Measurements from ENCODE around the gene NSUN2.

NSUN2 gene

DNA sequence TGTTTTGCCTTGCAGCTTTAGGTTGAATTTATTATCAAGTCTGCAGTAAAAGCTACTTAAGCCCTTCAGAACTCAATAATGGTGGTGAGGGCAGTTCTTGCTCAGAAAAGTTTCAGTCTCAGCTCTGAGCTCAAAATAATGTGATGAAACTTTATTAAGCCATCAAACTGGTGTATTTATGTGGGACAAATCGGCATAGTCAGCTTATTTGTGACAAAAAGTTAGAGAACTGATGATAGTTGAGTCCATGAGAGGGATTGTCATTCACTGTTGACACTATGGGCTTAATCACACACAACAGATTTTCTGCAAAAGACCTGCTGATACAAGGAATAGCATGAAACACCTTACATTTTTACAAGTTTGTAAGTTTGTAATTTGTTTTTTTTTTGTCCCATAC is 9.8 kb upstream of the NSUN2 start:
- DNase-seq, result no peak

DNA sequence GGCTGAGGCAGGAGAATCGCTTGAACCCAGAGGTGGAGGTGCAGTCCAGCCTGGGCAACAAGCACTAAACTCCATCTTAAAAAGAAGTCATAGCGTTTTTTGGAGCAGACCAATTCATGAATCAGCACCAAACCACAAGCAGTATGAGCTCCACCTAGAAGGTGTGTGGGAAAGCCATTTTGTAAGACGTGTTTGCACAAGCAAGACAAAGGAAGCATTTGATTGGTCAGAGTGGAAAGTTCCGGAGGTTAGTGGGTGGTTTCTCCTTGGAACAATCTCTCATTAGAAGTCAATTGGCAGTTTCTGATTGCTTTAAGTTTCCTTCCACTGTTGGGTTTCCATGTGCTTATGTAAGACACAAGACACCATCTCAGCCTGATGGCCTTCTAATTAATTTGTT is 5.4 kb upstream of the NSUN2 start:
- DNase-seq, result no peak

DNA sequence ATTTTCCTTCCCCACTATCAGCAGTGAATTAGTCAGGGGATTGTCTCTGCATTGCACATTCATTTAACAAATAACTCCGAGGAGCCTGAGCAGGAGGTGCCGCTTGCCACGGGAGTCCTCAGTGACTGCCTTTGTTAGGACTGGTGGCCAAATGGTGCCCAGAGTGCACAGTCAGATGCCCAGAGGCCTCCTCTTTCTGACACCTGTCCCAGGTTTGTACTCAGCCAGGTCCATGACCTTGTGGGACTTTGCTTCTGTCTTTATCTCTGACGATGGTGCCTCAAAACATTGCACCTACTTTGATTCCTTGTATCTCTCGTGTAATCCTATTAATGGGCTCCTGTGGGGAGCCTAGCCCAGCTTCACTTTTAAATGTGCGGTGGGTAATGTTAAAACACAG is 4.7 kb upstream of the NSUN2 start:
- DNase-seq, result no peak

DNA sequence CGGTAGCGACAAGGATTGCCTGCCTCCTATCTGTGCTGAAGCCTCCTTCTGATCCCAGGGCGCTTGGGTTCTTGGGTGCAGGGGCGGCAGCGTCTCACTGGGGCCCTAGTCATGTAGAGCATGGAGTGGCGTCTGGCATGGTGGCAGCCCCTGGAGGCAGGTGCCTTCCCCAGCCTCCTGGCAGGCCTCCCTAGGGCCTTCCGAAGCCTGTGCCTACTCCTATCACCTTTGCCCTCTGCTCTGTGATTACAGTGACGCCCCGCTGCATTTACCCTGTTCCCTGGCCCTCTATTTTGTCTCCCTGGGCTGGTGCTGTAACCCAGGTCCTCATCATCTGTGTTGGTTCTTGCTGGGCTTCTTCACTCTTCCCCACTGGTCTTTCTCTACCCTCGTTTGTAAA is 4.2 kb upstream of the NSUN2 start:
- DNase-seq, result no peak

DNA sequence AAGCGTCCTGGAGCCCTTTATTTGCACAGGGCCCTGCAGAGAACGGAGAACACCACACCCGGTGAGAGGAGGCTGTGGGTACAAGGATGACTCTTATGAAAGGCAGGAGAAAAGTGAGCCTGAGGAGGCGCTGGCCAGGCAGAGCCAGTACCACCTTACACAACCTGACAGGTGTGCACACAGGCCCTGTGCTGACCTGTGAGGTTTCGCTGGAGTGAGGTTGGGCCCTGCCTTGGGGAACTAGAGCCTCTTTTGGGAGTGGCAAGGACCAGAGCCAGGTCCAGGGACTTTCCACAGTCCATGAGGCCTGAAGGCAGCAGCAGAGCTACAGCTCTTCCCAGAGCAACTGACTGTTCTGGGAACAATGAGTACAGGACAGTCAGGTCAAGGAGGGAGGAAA is 3.4 kb upstream of the NSUN2 start:
- DNase-seq, result no peak

DNA sequence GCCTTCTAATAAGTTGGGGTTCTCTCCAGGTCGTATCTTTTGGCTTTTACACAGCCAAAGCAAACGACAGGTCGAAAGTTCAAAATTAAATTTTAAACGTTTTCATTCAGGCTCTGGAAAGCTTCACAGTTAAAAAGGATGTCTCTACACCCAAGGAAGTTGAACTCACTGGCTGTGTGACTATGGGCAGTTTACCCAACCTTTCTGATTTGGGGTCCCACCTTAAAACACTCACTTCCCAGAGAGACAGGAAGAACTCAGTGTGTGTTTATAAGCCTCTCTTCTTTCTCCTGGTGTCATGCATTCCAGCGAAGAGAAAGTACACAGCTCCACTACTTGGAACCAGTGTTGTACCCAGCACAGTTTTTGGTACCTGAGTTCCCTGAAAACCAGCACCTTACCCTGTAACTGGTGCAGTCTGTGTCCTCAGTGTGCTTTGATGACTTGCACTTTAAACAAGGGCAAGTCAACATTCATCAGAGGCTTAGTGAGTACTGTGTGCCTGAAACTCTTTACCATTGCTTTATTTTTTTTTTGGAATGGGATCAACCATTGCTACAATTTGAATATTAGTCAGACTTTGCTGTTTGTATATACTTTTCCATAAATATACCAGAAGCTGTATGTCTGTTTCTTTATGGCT is 2.1 kb upstream of the NSUN2 start:
- no peak for DNase-seq

DNA sequence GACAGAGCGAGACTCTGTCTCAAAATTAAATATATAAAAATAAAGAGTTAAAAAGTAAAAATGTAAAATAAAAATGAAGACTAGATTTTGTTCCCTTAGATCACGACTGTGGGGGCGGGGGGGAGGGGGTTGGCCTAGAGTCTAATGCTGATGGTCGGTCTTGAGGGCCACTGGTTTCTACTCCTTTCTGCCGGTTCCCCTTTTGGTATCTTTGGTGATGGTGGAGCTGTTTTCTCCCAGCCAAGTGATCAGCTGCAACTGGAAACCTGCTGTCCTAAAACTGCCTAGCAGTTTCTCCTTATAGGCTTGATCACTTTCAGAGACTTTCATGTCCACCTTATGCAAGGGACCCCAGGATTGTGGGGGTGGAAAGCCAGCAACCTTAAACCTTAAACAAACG is 1.5 kb upstream of the NSUN2 start:
- peak; percentile 52 for DNase-seq

DNA sequence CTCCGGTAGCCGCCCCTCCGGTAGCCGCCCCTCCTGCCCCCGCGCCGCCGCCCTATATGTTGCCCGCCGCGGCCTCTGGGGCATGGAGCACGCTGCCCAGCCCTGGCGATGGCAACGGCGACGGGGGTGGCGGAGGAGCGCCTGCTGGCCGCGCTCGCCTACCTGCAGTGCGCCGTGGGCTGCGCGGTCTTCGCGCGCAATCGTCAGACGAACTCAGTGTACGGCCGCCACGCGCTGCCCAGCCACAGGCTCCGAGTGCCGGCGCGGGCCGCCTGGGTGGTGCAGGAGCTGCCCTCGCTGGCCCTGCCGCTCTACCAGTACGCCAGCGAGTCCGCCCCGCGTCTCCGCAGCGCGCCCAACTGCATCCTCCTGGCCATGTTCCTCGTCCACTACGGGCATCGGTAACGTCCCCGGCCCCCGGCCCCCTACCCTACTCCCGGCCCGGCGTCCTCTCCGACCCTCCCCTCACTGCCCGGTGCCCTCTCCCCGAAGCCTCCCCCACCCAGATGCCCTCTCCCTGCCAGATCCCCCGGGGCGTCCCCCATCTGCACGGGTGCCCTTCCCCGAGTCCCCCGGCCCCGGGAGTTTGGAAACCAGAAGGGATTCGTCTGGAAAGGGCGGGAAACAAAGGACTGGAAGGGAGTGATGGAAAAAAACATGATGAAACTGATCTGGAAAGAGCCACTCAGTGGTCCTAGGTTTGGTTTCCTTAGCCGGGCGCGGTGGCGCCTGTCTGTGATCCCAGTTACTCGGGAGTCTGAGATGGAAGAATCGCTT is 813 bp upstream of the NSUN2 start:
- peak; percentile 72 for DNase-seq

DNA sequence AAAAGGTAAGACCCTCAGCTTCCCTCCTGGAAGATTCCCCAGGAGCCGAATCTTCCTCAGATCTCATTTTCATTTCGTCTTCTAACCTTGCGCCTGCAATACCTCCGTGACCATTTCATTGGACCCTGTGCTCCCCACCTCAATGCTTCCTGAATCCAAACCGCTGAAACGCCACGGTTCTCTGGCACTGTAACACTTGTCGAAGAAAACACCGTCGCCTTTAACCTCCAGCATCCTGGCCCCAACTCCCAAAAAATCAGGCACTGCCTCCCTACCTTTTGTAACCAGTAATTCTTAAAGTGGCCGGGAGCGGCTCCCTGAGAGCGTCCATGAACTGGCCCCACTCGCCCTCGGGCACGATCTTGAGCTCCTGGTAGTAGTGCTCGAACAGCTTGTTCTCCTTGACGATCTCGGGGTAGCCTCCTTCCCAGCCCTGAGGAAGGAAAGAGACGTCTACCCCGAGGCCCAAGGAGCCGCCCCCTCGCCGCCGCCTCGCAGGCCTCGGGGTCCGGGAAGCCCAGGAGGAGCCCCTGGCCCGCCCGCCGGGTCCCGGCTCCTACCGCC is 438 bp downstream of the NSUN2 start:
- DNase-seq, result peak; percentile 35

DNA sequence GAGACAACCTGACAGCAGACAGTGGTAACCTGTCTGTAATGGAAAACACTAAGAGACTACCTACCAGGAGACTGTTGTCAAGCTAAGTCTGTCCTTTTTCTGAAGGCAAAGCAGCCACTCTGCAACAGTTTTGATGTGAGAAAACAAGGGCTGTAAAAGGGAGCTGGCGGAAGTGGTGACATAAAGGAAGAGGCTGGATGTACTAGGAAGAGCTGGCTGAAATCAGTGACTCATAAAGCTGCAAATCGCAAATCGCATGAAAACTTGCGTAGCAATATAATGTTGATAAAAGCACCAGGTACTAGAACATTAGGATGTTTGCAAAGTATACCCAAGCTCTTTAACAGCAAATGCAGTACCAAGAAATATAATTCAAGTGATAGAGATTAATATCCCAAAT is 1.4 kb downstream of the NSUN2 start:
- no peak for DNase-seq

DNA sequence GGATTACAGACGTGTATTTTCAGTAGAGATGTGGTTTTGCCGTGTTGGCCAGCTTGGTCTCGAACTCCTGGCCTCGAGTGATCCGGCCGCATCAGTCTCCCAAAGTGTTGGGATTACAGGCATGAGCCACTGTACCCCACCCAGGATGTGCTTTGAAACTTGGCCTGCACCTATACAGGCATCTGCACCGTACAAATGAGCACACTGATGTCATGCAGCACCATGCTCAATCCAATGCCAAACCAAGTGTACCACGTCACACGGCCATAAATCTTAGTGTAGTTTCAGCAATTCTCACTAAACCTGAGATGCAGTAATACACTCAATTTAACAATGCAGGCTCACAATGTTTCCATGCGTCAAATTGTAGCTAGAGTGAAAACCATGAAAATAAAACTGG is 6.3 kb downstream of the NSUN2 start:
- no peak for DNase-seq

DNA sequence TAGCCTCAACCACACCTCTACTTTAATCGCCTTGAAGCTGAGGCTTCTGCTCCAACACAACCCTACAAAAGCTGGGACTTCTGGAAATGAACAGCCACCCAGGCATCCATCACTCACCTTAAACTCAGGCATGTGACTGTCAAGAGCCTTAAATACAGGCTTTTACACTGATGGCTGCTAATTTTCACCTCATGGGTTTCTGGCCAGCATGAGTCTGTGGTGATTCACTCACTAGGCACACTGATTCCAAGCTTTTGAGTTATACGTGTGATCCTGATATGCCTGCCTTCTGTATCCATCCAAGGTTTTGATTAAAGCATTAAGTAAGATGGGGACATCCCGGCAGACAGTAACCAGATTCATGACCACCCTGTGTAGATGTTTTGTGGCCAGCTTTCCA is 8.9 kb downstream of the NSUN2 start:
- no peak for DNase-seq

DNA sequence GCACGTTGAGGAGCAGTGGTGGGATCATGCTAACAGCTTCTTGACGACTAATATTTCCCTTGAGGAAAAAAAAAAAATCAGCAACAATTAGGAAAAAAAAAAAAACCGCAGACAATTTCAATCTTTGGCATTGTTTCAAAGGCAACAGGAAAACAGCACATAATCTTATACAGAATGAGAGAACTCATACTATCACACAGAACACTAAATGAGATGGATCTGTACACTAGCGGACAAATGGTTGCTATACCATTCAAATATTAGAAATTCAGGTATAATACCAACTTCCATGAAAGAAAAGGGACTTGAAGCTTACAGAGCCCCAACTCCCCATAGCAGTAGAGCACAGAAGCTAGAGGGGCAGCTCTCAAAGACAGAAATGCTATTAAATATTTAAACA is 9.6 kb downstream of the NSUN2 start:
- no peak for DNase-seq

DNA sequence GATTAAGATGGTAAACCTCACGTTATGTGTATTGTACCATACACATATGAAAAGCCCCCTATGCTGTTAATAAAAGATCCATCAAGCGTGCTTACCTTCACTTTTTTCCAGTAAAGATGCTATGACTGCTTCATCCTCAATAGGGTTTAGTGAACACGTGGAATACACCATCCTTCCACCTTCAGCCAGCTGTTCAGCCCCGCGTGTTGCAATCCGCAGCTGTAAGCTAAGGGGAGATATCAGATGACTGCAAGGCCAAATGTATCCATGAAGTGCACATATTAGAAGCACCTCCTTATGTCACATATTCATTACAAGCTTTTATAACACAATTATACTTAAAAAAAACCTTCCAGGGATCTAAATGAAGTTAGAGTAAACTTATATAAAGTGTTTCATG is 16.2 kb downstream of the NSUN2 start:
- no peak for DNase-seq

DNA sequence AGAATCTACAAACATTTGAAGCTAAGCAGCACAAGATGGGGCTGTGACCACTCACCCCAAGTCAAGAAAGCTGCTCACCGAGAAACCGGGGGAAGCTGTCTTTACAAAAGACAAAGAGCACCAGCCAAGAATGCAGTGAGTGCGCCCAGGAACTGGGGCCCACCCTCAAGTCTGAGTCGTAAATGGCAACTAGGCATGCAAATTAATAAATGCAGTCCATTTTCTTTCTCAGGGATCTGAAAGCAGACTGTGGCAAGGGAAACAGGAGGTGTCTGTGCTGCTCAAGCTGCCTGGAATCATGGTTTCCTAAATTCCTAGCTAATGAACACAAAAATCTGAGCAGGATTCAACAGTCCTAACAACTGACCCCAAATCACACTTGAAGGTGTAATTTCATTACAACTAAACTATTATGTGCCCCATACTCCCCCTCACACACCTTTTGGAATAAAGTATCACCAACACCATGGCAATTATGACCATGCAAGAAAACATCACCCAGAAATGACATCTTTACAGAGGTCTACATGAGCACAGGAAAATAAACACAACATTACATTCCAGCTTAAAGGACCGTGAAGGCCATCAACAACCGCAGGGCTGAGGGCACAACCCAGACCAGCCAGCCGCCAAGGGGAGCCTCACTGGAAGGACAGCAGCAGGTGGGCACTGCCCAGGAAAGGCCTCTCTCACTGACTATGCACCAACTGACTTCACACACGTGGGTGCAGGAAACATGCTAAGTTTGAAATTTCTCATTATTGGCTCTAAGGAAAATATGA is 17.6 kb downstream of the NSUN2 start:
- DNase-seq, result no peak

DNA sequence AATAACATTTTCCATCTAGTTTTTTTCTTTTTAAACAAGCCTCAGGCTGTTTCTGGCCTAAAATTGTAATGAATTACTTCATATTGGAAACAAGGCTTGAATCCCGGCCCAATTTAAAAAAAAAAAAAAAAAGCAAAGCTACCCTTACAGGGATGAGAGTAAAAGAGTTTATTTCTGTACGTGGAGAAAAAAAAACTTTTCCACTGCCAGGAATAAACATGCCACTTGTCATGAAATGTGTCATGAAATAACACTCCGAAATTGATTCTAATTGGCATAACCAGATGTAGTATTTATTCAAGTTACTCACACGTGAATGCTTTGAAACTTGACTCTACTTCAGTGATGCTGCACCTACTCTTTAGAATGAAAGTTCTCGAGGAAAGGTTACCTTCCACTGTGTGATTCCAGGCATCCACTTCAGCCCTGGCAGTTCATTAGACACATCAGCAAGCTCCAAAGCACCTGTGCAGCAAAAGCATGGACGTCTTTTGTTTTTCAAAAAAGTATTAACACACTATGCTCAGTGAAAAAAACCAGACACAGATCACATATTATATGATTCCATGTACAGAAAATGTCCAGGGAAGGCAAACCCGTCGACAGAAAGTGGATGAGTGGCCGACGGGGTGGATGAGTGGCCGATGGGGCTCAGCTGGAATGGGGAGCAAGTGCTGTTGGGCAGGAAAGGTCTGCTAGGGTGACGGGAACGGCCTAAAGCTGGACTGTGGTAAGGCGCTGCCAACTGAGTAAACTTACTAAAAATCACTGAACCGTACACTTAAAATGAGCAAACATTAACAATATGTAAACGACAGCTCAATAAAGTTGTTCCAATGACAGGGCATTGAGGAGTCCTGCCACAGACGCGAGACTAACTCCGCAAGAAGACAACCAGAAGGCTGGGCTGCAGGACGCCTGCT is 21.2 kb downstream of the NSUN2 start:
- no peak for DNase-seq

DNA sequence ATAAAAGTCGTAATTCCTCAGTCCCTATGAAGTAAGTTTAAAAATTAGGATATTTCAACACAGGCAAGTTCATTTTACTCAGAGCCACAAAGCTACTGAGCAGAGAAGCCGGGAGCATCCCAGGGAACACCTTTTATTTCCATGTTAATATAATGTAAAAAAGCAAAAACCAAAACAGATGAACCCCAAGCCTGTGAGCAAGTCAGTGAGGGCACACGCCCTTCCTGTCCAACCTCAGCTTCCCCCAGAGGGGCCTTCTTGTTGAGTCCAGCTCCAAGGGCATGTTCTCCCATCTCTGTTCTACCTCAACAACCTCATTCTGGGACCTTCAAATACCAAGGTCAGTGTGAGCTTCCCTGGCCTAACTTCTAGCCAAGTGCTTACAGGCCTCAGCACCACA is 24.8 kb downstream of the NSUN2 start:
- DNase-seq, result no peak

DNA sequence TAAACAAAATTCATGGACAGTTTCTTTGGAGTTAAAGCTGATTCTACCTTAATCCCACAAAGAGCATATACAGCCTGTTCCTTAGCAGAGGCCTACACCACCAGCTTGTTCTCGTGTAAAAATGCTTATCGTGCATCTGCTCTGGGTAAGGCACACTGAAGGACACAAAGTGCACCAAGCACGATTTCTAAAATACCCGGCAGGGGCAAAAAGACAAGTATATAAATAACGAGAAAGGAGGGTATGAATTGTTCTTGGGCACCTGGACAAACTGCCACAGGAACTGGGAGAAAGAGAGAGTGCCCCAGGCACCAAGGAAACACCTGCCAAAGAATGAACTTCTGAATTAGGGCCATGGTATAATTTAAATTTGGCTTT is 25.3 kb downstream of the NSUN2 start:
- no peak for DNase-seq

DNA sequence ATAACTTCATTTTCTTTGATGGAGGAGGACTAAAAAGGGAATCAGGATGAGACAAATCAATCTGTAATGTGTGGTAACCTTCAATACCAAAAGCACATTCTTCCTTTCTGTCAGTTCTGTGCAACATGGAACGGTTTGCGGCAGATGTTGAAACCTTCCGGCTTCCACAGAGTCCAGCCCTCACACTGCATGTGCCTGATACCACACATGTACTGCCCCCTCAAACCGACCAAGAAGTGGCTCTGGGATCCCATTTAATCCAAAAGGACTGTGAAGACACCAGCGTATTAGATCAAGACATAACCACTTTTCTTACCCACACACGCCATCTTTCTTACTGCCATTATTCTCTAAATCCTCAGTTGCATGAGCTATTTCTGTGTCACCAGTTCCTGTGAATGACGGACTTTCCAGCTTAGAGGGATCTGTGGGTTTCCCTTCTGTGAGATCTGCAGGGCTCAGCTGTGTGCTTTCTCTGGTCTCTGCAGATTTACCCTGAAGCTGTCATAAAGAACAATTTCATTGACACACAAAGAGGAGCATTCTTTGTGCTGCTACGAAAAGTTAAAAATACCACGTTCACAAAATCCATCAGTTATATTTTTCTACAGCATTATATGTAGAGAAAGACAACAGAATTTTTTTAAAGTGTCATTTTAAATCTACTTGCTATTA is 25.8 kb downstream of the NSUN2 start:
- no peak for DNase-seq

DNA sequence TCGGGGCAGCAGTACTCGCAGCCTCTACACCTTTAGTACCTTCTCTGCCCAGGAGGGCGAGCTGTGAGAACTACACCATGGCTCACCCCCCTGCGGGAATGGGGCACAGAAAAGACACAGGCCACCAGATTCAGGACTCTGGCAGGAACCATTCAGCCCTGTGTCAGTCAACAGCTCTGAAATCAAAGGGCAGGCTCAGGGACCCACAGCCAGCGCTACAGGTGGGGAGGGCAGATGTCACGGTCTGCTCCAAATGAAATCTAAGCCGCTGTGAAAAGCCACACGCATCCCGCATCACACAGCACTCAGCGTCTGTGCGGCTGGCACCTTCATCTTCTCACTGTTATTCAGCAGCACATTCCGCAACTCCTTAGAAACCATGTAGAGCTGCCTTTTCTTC is 27.9 kb downstream of the NSUN2 start:
- DNase-seq, result no peak

DNA sequence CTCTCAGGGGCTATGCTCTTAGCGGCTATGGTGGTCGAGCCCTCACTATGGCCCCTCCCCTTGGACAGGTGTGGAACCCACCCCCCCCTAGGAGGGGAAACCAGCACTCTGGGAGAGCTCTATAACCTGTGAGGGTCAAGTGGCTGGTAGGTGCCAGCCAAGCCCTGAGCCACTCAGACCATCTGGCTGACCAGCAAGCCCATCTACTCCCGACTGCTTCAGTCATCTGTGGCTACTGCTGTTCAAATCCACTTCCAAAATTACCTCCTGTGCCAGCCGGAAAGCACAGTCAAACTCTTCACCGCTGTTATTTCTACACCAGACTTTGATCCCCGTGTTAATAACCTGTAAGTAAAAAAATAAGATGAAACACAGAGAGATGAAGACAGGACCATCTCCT is 28.5 kb downstream of the NSUN2 start:
- DNase-seq, result no peak

DNA sequence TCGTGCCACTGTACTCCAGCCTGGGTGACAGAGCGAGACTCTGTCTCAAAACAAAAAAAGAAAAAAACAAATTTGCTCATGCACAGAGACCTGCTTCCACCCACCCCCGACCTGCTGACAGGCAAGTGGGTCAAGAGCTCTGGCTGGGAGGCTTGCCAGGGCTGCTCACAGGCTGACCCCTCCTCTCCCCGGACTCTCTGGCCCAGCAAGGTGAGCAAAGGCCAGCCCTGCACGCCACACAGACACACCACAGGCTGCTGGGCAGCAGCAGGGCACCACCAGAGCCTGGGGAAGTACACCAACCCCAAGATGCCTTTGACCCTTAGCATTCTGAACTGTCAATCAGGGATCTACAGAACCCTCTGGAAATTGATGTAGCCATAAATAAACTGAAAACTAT is 29.2 kb downstream of the NSUN2 start:
- DNase-seq, result no peak
